ENCODE results near the gene SLAIN2.

SLAIN2 gene

GRCh38 chr4:48388525-48389154 lies 47.3 kb downstream of the SLAIN2 start:
- in situ Hi-C loops (cut with HindIII; ENCODE audit: low pct_unique_long_range_greater_than_20kb, low sequenced_read_pairs) = no loop called here
- TF ChIP-seq JUND (IDR thresholded peaks at IDR 0.05; ENCODE audit: low read depth) = no peak
- no peak for DNase-seq (ENCODE audit: low read depth in 1 of 2, low spot score in 1 of 2)

- in situ Hi-C loops (cut with HindIII; ENCODE audit: low pct_unique_long_range_greater_than_20kb, low sequenced_read_pairs) = no loop called here
- TF ChIP-seq JUND (IDR thresholded peaks at IDR 0.05; ENCODE audit: low read depth) = no peak
- DNase-seq (ENCODE audit: low read depth in 1 of 2, low spot score in 1 of 2) = no peak
Measured at GRCh38 chr4:48396043-48396442, 54.7 kb downstream of the SLAIN2 start.

DNA sequence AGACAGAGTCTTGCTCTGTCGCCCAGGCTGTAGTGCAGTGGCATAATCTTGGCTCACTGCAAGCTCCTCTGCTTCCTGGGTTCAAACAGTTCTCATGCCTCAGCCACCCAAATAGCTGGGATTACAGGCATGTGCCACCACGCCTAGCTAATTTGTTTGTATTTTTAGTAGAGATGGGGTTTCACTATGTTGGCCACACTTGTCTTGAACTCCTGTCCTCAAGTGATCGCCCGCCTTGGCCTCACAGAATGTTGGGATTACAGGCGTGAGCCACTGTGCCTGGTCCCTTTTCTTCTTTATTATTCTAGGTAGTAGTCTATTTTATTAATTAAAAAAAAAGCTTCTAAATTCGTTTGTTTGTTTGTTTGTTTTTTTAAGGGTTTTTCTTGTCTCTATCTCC lies 59.1 kb downstream of the SLAIN2 start:
- in situ Hi-C loops (cut with HindIII; ENCODE audit: low pct_unique_long_range_greater_than_20kb, low sequenced_read_pairs) = no loop called here
- no peak for DNase-seq (ENCODE audit: low read depth in 1 of 2, low spot score in 1 of 2)
- no peak for TF ChIP-seq JUND (IDR thresholded peaks at IDR 0.05; ENCODE audit: low read depth)

DNA sequence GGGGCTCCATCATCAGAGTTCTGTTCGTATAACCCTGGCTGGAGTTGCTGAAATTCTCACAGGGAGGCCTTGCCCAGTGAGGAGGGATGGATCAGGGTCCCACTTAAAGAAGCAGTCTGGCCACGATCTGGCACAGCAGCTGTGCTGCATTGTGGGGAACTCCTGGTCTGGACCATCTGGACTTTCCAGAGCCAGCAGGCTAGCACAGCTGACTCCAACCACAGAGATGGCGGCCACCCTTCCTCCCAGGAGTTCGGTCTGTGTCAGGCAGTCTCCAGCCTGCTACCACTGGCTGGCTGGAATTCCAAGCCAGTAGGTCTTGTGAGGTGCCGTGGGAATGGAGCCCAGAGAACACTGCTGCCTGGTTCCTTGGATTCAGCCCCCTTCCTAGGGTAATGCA lies 62.0 kb downstream of the SLAIN2 start:
- TF ChIP-seq JUND (IDR thresholded peaks at IDR 0.05; ENCODE audit: low read depth) = no peak
- in situ Hi-C loops (cut with HindIII; ENCODE audit: low pct_unique_long_range_greater_than_20kb, low sequenced_read_pairs) = no loop called here
- DNase-seq (ENCODE audit: low read depth in 1 of 2, low spot score in 1 of 2) = no peak

GRCh38 chr4:48403779-48404178 lies 62.5 kb downstream of the SLAIN2 start:
- no peak for DNase-seq (ENCODE audit: low read depth in 1 of 2, low spot score in 1 of 2)
- in situ Hi-C loops (cut with HindIII; ENCODE audit: low pct_unique_long_range_greater_than_20kb, low sequenced_read_pairs) = no loop called here
- no peak for TF ChIP-seq JUND (IDR thresholded peaks at IDR 0.05; ENCODE audit: low read depth)

GRCh38 chr4:48405924-48406323 lies 64.6 kb downstream of the SLAIN2 start:
- in situ Hi-C loops (cut with HindIII; ENCODE audit: low pct_unique_long_range_greater_than_20kb, low sequenced_read_pairs) = no loop called here
- peak in 1 of 2 experiments; percentile 52 for DNase-seq (ENCODE audit: low read depth in 1 of 2, low spot score in 1 of 2)

DNA sequence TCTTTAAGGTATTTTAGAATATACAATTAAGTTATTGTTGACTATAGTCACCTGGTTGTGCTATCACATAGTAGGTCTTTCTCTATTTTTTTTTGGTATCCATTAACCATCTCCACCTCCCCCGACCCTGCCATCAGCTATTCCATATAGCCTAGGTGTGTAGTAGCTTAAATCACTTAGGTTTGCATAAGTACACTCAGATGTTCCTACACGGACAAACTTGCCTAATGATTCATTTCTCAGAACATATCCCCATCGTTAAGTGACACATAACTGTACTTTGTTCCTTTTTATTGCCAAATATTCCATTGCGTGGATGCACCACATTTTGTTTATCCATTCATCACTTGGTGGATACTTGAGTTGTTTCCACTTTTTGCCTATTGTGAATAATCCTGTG lies 67.9 kb downstream of the SLAIN2 start:
- DNase-seq (ENCODE audit: low read depth in 1 of 2, low spot score in 1 of 2) = no peak
- TF ChIP-seq JUND (IDR thresholded peaks at IDR 0.05; ENCODE audit: low read depth) = no peak
- in situ Hi-C loops (cut with HindIII; ENCODE audit: low pct_unique_long_range_greater_than_20kb, low sequenced_read_pairs) = no loop called here

More at GRCh38 chr4:48405924-48406323, 64.6 kb downstream of the SLAIN2 start:
- no peak for TF ChIP-seq JUND (IDR thresholded peaks at IDR 0.05; ENCODE audit: low read depth)

DNA sequence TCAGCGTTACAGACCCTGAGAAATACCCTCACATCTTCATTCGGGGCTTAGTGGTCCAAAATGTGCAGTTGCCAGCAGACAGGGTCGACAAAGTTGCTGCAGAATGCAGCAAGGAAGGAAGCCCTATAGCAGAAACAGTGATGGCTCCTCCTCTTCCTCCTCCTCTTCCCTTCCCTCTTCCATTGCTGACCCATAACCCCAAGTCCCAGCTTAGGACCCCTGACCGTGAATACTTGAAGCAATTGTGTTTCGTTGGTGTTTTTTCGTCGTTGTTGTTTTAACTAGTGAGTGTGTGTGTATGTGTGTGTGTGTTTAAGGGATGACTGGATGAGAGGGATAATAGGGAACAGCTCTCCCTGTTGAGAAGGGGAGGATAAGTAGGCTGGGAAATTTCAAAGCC lies 69.5 kb downstream of the SLAIN2 start:
- TF ChIP-seq JUND (IDR thresholded peaks at IDR 0.05; ENCODE audit: low read depth) = no peak
- in situ Hi-C loops (cut with HindIII; ENCODE audit: low pct_unique_long_range_greater_than_20kb, low sequenced_read_pairs) = no loop called here
- no peak for DNase-seq (ENCODE audit: low read depth in 1 of 2, low spot score in 1 of 2)

GRCh38 chr4:48420144-48420543 lies 78.8 kb downstream of the SLAIN2 start:
- peak in 1 of 2 experiments; percentile 33 for DNase-seq (ENCODE audit: low read depth in 1 of 2, low spot score in 1 of 2)
- in situ Hi-C loops (cut with HindIII; ENCODE audit: low pct_unique_long_range_greater_than_20kb, low sequenced_read_pairs) = no loop called here
- no peak for TF ChIP-seq JUND (IDR thresholded peaks at IDR 0.05; ENCODE audit: low read depth)

DNA sequence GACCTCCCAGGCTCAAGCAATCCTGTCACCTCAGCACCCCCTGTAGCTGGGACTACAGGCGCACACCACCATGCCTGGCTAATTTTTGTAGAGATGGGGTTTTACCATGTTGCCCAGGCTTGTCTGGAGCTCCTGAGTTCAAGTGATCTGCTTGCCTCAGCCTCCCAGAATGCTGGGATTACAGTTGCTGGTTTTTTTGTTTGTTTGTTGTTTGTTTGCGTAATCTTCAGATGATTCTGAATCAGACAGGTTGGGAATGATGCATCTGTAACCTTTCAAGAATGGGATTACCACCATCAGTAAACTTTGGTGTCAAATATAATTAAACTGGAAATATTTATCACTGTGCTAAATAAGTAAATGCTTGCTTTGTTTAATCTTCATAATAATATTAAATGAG lies 79.8 kb downstream of the SLAIN2 start:
- DNase-seq (ENCODE audit: low read depth in 1 of 2, low spot score in 1 of 2) = no peak
- TF ChIP-seq JUND (IDR thresholded peaks at IDR 0.05; ENCODE audit: low read depth) = no peak
- in situ Hi-C loops (cut with HindIII; ENCODE audit: low pct_unique_long_range_greater_than_20kb, low sequenced_read_pairs) = no loop called here

GRCh38 chr4:48428926-48429325 lies 87.6 kb downstream of the SLAIN2 start:
- no peak for DNase-seq (ENCODE audit: low read depth in 1 of 2, low spot score in 1 of 2)
- no peak for TF ChIP-seq JUND (IDR thresholded peaks at IDR 0.05; ENCODE audit: low read depth)
- in situ Hi-C loops (cut with HindIII; ENCODE audit: low pct_unique_long_range_greater_than_20kb, low sequenced_read_pairs) = no loop called here

DNA sequence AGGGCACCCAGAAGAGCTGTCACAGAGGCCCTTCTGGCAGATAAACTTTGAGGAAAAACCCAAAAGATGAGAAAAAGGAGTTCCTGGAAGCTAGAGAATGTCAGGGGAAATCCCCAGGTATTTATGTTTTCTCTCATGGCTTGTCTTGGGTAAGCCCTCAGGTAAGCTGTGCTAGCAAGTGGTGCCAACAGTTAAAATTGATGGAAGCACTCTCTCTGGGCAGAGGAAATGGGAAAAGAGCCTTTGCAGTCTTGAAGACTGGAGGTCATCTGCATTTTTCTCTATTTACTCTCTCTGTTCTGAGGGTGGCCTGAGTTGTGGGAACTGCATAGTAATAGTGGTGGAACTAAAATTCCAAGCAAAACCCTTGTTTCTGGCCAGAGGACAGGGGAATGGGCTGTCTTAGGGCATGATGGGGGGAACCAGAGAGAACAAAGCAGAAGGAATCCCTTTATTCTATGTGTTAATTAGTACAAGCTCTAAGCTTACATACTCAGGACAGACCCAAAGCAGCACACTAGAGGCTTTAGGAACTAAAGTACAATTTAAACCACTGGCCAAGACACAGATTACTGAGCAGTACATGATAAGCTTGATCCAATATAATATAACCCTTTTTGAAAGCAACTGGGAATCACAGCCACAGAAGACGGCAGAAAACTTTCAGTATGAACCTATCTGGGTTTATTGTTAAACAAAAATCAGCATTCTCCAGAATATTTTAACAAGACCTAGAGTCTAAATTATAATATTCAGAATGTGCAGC lies 88.6 kb downstream of the SLAIN2 start:
- TF ChIP-seq JUND (IDR thresholded peaks at IDR 0.05; ENCODE audit: low read depth) = no peak
- DNase-seq (ENCODE audit: low read depth in 1 of 2, low spot score in 1 of 2) = no peak
- in situ Hi-C loops (cut with HindIII; ENCODE audit: low pct_unique_long_range_greater_than_20kb, low sequenced_read_pairs) = no loop called here

DNA sequence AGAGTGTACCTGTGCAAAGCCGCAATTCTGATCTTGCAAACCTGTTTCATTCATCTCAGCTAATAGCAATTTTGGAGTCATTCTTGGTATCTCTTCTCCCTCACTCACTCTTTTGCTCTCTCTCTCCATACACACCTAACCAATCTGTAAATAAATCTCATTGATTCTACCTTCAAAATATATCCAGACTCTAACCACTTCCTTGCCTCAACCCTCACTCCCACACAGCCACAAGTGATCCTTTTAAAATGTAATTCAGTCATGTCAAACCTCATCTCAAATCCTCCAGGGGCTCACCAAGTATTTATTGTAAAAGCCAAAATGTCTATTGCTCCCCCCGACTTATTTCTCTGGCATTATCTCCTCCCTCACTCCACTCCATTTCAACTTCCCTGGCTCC lies 90.1 kb downstream of the SLAIN2 start:
- in situ Hi-C loops (cut with HindIII; ENCODE audit: low pct_unique_long_range_greater_than_20kb, low sequenced_read_pairs) = no loop called here
- no peak for TF ChIP-seq JUND (IDR thresholded peaks at IDR 0.05; ENCODE audit: low read depth)
- DNase-seq (ENCODE audit: low read depth in 1 of 2, low spot score in 1 of 2) = no peak

All from T47D (cell line).